Naive thymus-derived CD4-positive, alpha-beta T cell (primary cell): ENCODE results near the gene SRP54. TPM values are rescaled to one million over a fixed set of nuclear protein-coding genes. Genes with fewer than 3 reads are reported as not detected.

Experiments
- ATAC-seq: fragments of 150-1000 bp; cut with Tn5 transposase; 2 replicates; pipeline ENCODE4 v1.10.0; 2021; ENCODE audit warnings: mild to moderate bottlenecking, moderate library complexity
- CTCF ChIA-PET: fragments of 350-600 bp; sonication (Branson Sonifier 250); formaldehyde crosslinking; loops from one replicate; lab custom pipeline; 2021; ENCODE audit warnings: antibody characterized with exemption; lab: Charles Lee
- POLR2A ChIA-PET: fragments of 350-600 bp; sonication (Branson Sonifier 250); formaldehyde crosslinking; loops from one replicate; lab custom pipeline; 2021; ENCODE audit warnings: antibody characterized with exemption, inconsistent platforms; lab: Charles Lee
- DNase-seq, 9 donors: peaks; one replicate each; pipeline versions ENCODE4 v3.0.0 to v3.0.0-alpha.2; 2020 to 2022; ENCODE audit warnings: mixed read lengths in 1 of 9
- H3K27ac ChIP-seq: one replicate; pipeline ENCODE4 v1.7.0; 2013; ENCODE audit warnings: mild to moderate bottlenecking, low read depth, low read length, moderate library complexity
- H3K27me3 ChIP-seq, 2 donors: one replicate each; pipeline ENCODE4 v1.7.0; 2013; ENCODE audit warnings: low read length in 2 of 2, mild to moderate bottlenecking in 2 of 2, moderate library complexity in 2 of 2; ENCODE audit not compliant: control insufficient read depth in 2 of 2, insufficient read depth in 2 of 2
- H3K36me3 ChIP-seq, 3 experiments: 1 replicate in 2 of 3; 2 replicates in 1 of 3; pipeline ENCODE4 v1.7.0; 2013; ENCODE audit warnings: low read length in 3 of 3, mild to moderate bottlenecking in 3 of 3, moderate library complexity in 1 of 3; ENCODE audit not compliant: insufficient read depth in 3 of 3, control insufficient read depth in 2 of 3
- H3K4me1 ChIP-seq, 2 donors: one replicate each; pipeline ENCODE4 v1.7.0; 2013; ENCODE audit warnings: low read length in 2 of 2, mild to moderate bottlenecking in 2 of 2, moderate library complexity in 1 of 2; ENCODE audit not compliant: control insufficient read depth in 2 of 2, insufficient read depth in 2 of 2
- H3K4me3 ChIP-seq: 2 replicates; pipeline ENCODE4 v1.7.0; 2013; ENCODE audit warnings: mild to moderate bottlenecking, low read length
- H3K9me3 ChIP-seq, 3 experiments: 1 replicate in 2 of 3; 2 replicates in 1 of 3; pipeline ENCODE4 v1.7.0; 2013; ENCODE audit warnings: low read length in 3 of 3; ENCODE audit not compliant: control insufficient read depth in 2 of 3
- H3K27ac Mint-ChIP-seq, 9 donors: one replicate each; pipeline ENCODE4 v1.8.0; 2020 to 2022; ENCODE audit warnings: mixed read lengths in 9 of 9, mild to moderate bottlenecking in 8 of 9, moderate library complexity in 5 of 9, inconsistent platforms in 2 of 9
- H3K27me3 Mint-ChIP-seq, 5 donors: one replicate each; pipeline ENCODE4 v1.8.0; 2021 to 2022; ENCODE audit warnings: mixed read lengths in 5 of 5, mild to moderate bottlenecking in 1 of 5
- H3K36me3 Mint-ChIP-seq, 5 donors: one replicate each; pipeline ENCODE4 v1.8.0; 2020 to 2022; ENCODE audit warnings: mixed read lengths in 5 of 5, mild to moderate bottlenecking in 3 of 5, inconsistent platforms in 1 of 5
- H3K4me1 Mint-ChIP-seq, 7 donors: one replicate each; pipeline ENCODE4 v1.8.0; 2020 to 2022; ENCODE audit warnings: mixed read lengths in 7 of 7, mild to moderate bottlenecking in 3 of 7, inconsistent platforms in 1 of 7
- H3K4me3 Mint-ChIP-seq, 10 donors: one replicate each; pipeline ENCODE4 v1.8.0; 2020 to 2022; ENCODE audit warnings: mild to moderate bottlenecking in 10 of 10, mixed read lengths in 10 of 10, moderate library complexity in 6 of 10, inconsistent platforms in 2 of 10
- H3K9me3 Mint-ChIP-seq, 11 donors: one replicate each; pipeline ENCODE4 v1.8.0; 2020 to 2022; ENCODE audit warnings: mixed read lengths in 11 of 11, mild to moderate bottlenecking in 4 of 11, inconsistent platforms in 1 of 11, moderate library complexity in 1 of 11
- intact Hi-C, 2 donors: fragments of 100-400 bp; cut with micrococcal nuclease; formaldehyde crosslinking; loops; one replicate each; pipeline ENCODE4 v1.15.1; 2023
- polyA plus RNA-seq, 2 donors: library from polyadenylated mRNA; unstranded; fragments of 300-500 nt; fragmentation: Illumina TruSeq; gene quantifications; one replicate each; pipeline ENCODE4 v1.2.3, GENCODE V29; 2021
- total RNA-seq, 6 experiments: library from RNA in 5 of 6; stranded (reverse) in 5 of 6; gene quantifications; 1 replicate in 5 of 6; 2 replicates in 1 of 6; pipeline ENCODE4 v1.2.3 and lab custom pipeline; 2021 to 2026

The SRP54 gene
- total and polyA plus RNA-seq, 7 experiments from 2014 or later: 34.2 to 61.4 (median 40.0) TPM

DNA sequence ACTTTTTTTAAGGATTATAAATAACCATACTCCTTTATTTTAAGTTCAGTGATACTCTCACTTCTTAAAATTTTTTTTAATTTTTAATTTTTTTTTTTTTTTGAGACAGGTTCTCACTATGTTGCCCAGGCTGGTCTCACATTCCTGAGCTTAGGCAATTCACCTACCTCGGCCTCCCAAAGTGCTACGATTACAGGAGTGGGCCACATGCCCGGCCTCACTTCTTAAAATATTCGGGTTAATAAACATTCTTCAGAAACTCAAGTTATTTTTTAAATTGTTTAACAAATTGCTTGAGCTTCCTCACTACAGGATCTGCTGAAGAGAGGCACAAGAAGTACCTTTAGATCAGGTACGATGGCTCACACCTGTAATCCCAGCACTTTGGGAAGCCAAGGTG is 4.3 kb upstream of the SRP54 start:
- no peaks in the 10 kb centered on the region for H3K27me3 Mint-ChIP-seq
- POLR2A ChIA-PET: interaction anchor here (0.6 kb wide), 1 partner anchor 48 kb away, joined by 3 read pairs; no protein-coding TSS in a partner anchor

DNA sequence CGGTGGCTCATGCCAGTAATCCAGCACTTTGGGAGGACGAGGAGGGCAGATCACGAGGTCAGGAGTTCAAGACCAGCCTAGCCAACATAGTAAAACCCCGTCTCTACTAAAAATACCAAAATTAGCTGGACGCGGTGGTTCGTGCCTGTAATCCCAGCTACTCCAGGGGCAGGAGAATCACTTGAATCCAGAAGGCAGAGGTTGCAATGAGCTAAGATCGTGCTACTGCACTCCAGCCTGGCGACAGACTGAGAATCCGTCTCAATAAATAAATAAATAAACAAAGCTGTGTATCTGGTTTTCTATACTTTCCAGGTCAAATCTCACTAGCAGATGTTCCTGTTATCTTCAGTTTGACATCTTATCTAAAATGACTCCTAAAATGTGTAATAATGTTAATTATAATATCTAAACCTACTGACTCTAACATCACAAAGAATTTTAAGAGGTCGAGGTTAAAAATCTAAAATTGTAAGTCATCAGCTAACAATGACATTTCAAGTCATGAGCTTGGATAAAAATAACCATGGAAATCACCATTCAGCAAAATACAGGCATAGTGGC is 2.4 kb upstream of the SRP54 start:
- peak overlapping the region; percentile 82 for H3K4me3 ChIP-seq
- intact Hi-C loops: loop anchor here (2.0 to 5.0 kb wide), 5 partner anchors 18 to 518 kb away; partner anchors contain the start of genes EAPP (in 2 of the 2) and SPTSSA (in 1 of the 2)
- DNase-seq: no peak
- H3K27ac ChIP-seq: peak overlapping the region; percentile 98
- peaks cover 13 to 17% of the 10 kb centered on the region in 2 donors for H3K4me1 ChIP-seq
- Mint-ChIP-seq H3K4me3 (peak overlapping the region in 2 of 10 donors; percentile 30 to 64), H3K27me3 (no peaks in the 10 kb centered on the region), H3K36me3 (peaks cover 0 to 16% (median 3%) of the 10 kb centered on the region in 5 donors), H3K9me3 (peaks cover 0 to 4% (median 0%) of the 10 kb centered on the region in 11 donors), H3K27ac (peak overlapping the region in 2 of 9 donors; percentile 45), H3K4me1 (peaks cover 5 to 19% (median 11%) of the 10 kb centered on the region in 7 donors)
- peaks cover 0 to 8% (median 0%) of the 10 kb centered on the region in 3 experiments for H3K36me3 ChIP-seq
- no peaks in the 10 kb centered on the region for H3K27me3 ChIP-seq
- H3K9me3 ChIP-seq: no peaks in the 10 kb centered on the region
- ChIA-PET POLR2A (interaction anchor here (0.6 to 4.7 kb wide), 10 partner anchors 8 to 444 kb away, joined by 3 to 68 read pairs (median 9); partner anchors contain the start of genes BAZ1A and FAM177A1), CTCF (interaction anchor here (0.9 to 2.2 kb wide), 3 partner anchors 50 to 308 kb away, joined by 3 to 9 read pairs (median 3); no protein-coding TSS in a partner anchor)
- ATAC-seq: no peak

More for the DNA sequence above, 4.3 kb upstream of the SRP54 start:
- H3K9me3 Mint-ChIP-seq: no peaks in the 10 kb centered on the region
- H3K4me3 ChIP-seq: no peak overlapping the region
- DNase-seq (no peak), ATAC-seq (no peak)
- intact Hi-C loops: no loop called here
- no peak overlapping the region for H3K27ac ChIP-seq
- H3K9me3 ChIP-seq: no peaks in the 10 kb centered on the region
- H3K36me3 ChIP-seq: peaks cover 0 to 8% (median 0%) of the 10 kb centered on the region in 3 experiments
- no peak overlapping the region for H3K4me3 Mint-ChIP-seq
- no peak overlapping the region for H3K27ac Mint-ChIP-seq
- H3K36me3 Mint-ChIP-seq: peaks cover 0 to 18% (median 2%) of the 10 kb centered on the region in 5 donors
- H3K4me1 ChIP-seq: peaks cover 3 to 7% of the 10 kb centered on the region in 2 donors
- H3K4me1 Mint-ChIP-seq: peaks cover 5 to 26% (median 23%) of the 10 kb centered on the region in 7 donors
- H3K27me3 ChIP-seq: no peaks in the 10 kb centered on the region
- CTCF ChIA-PET: no interaction called here

DNA sequence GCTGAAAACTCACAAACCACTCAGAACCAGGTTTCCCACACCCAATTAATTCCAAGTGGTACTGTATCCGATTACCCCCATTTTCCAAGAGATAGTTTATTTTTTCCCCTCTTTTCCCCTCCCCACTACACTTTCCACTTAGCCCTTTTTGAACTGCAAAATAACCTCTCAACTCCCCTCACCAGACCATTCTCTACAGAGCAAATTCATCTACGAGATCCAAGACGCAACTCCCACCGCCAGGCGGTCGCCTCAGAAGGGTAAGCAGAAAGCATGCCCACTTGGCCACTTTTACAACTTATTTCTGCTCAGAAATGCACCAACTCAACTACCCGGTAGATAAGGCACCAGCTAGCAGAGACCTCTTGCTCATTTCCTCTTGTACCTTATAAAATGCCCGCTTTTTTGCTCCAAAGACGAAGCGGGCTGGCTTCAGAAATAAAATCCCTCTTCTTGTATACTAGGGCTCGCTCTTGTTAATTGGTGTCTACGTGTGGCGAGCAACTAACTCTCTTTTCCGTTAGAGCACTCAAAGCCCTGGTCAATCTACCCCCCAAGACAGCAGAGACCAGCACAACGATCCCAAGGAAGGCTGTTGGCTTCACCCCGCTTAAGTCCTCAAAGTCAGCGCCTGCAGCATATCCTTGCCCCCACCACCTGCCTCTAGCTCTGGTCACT is 910 bp upstream of the SRP54 start:
- no peaks in the 10 kb centered on the region for H3K27me3 ChIP-seq
- peaks cover 18 to 22% of the 10 kb centered on the region in 2 donors for H3K4me1 ChIP-seq
- ChIA-PET POLR2A (interaction anchor here (0.6 to 4.7 kb wide), 31 partner anchors 8 to 675 kb away, joined by 3 to 68 read pairs (median 4); partner anchors contain the start of genes BAZ1A, FAM177A1, NFKBIA and PPP2R3C), CTCF (interaction anchor here (0.6 to 2.2 kb wide), 9 partner anchors 9 to 159 kb away, joined by 3 to 9 read pairs (median 3); partner anchors contain the start of gene BAZ1A)
- no peaks in the 10 kb centered on the region for H3K27me3 Mint-ChIP-seq
- H3K27ac Mint-ChIP-seq: no peak overlapping the region
- peak overlapping the region; percentile 82 for H3K4me3 ChIP-seq
- peaks cover 0 to 4% (median 0%) of the 10 kb centered on the region in 11 donors for H3K9me3 Mint-ChIP-seq
- H3K9me3 ChIP-seq: no peaks in the 10 kb centered on the region
- peaks cover 0 to 17% (median 0%) of the 10 kb centered on the region in 5 donors for H3K36me3 Mint-ChIP-seq
- intact Hi-C loops: loop anchor here (1.0 to 5.0 kb wide), 21 partner anchors 16 to 1339 kb away; partner anchors contain the start of genes BRMS1L (in 2 of the 2), CFL2 (in 2 of the 2), EAPP (in 2 of the 2) and FAM177A1 (in 2 of the 2)
- peaks cover 0 to 8% (median 0%) of the 10 kb centered on the region in 3 experiments for H3K36me3 ChIP-seq
- peak in 4 of 9 donors; percentile 24 to 46 (median 39) for DNase-seq
- peak overlapping the region; percentile 98 for H3K27ac ChIP-seq
- peak; percentile 7 for ATAC-seq
- no peak overlapping the region for H3K4me3 Mint-ChIP-seq
- H3K4me1 Mint-ChIP-seq: peaks cover 0 to 27% (median 2%) of the 10 kb centered on the region in 7 donors

DNA sequence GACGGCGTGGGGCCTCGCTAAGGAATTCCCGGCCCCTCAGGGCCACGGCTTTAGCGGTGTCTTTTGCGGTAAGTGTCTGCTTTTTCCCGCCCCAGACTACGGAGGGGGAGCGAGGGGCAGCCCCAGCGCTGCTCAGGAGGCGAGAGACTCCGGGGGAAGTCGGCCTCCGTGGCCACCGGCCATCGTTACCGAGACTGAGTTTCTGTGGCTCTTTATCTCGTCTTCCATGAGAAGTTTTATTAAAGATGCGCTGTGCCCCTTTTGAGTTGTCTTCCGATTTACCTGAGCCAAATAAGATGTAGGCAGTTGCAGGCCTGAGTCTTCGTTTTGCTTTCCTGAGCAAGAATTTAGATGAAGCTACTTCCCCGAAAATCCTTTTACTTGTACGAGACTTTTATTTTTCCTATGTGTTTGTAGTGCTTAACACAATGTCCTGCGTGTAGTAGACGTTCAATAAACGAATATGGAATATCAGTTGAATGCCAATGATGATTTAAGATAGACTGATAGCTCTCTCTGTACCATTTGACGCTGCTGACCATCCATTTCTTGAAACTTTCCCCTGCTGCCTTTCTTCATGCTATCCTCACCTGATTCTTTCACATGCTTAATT is 462 bp downstream of the SRP54 start:
- Histone ChIP-seq H3K27me3 (no peaks in the 10 kb centered on the region), H3K4me3 (peak overlapping the region; percentile 82), H3K36me3 (peaks cover 0 to 8% (median 0%) of the 10 kb centered on the region in 3 experiments), H3K27ac (peak overlapping the region; percentile 98), H3K9me3 (no peaks in the 10 kb centered on the region), H3K4me1 (peaks cover 22% of the 10 kb centered on the region in 2 donors)
- POLR2A ChIA-PET: interaction anchor here (0.6 to 4.7 kb wide), 22 partner anchors 9 to 445 kb away, joined by 3 to 68 read pairs (median 5); partner anchors contain the start of genes BAZ1A, FAM177A1, NFKBIA and PPP2R3C
- peaks cover 0 to 30% (median 10%) of the 10 kb centered on the region in 7 donors for H3K4me1 Mint-ChIP-seq
- H3K9me3 Mint-ChIP-seq: peaks cover 0 to 4% (median 0%) of the 10 kb centered on the region in 11 donors
- DNase-seq: no peak
- no peak overlapping the region for H3K27ac Mint-ChIP-seq
- no peak overlapping the region for H3K4me3 Mint-ChIP-seq
- peak; percentile 16 for ATAC-seq
- H3K27me3 Mint-ChIP-seq: no peaks in the 10 kb centered on the region
- CTCF ChIA-PET: interaction anchor here (0.9 kb wide), 1 partner anchor 42 kb away, joined by 4 read pairs; no protein-coding TSS in a partner anchor
- intact Hi-C loops: loop anchor here (2.0 to 5.0 kb wide), 5 partner anchors 71 to 1338 kb away; partner anchors contain the start of genes EAPP (in 2 of the 2), MBIP (in 1 of the 2) and SPTSSA (in 1 of the 2)
- peaks cover 0 to 16% (median 0%) of the 10 kb centered on the region in 5 donors for H3K36me3 Mint-ChIP-seq

DNA sequence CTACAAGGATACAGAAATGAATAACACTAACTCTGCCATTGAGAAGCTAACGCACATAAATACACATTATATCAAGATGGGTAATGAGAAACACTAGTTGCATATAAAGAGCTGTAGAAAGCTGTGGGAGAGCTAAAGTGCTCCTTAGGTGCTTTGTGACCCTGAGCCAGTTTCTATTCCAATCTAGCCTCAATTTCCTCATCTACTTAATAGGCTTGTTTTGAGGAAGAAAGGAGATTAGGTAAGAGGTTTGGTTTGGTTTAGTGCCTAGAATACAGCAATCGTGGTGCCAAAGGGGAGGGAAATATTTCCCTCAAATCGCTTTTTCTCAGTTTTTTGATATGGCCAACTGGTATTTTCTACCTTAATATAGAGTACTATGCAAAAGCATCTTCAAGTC is 994 bp downstream of the SRP54 start:
- H3K36me3 Mint-ChIP-seq: peaks cover 0 to 16% (median 0%) of the 10 kb centered on the region in 5 donors
- Histone ChIP-seq H3K4me3 (peak overlapping the region; percentile 82), H3K4me1 (peaks cover 22% of the 10 kb centered on the region in 2 donors), H3K9me3 (no peaks in the 10 kb centered on the region), H3K27ac (peak overlapping the region; percentile 98), H3K36me3 (peaks cover 0 to 8% (median 0%) of the 10 kb centered on the region in 3 experiments), H3K27me3 (no peaks in the 10 kb centered on the region)
- no peak for DNase-seq
- H3K9me3 Mint-ChIP-seq: peaks cover 0 to 4% (median 0%) of the 10 kb centered on the region in 11 donors
- H3K4me3 Mint-ChIP-seq: no peak overlapping the region
- H3K27ac Mint-ChIP-seq: peak overlapping the region in 1 of 9 donors; percentile 55
- no peak for ATAC-seq
- no peaks in the 10 kb centered on the region for H3K27me3 Mint-ChIP-seq
- ChIA-PET CTCF (interaction anchor here (0.9 kb wide), 1 partner anchor 42 kb away, joined by 4 read pairs; no protein-coding TSS in a partner anchor), POLR2A (interaction anchor here (1.2 to 4.7 kb wide), 12 partner anchors 9 to 425 kb away, joined by 4 to 68 read pairs (median 8); partner anchors contain the start of genes BAZ1A, FAM177A1, NFKBIA and PPP2R3C)
- H3K4me1 Mint-ChIP-seq: peaks cover 0 to 31% (median 14%) of the 10 kb centered on the region in 7 donors
- intact Hi-C loops: loop anchor here (2.0 to 5.0 kb wide), 5 partner anchors 71 to 1337 kb away; partner anchors contain the start of genes EAPP (in 2 of the 2), MBIP (in 1 of the 2) and SPTSSA (in 1 of the 2)
